SKM-1 treated with dmso at 0.1 percent for 144 hours (cell line): Measurements from ENCODE around the gene NFKB1.

ENCODE experiments used
- DNase-seq: peaks from one replicate; lab custom pipeline; 2025; ENCODE audit not compliant: unreplicated experiment; lab: John Stamatoyannopoulos, UW

The NFKB1 gene

DNA sequence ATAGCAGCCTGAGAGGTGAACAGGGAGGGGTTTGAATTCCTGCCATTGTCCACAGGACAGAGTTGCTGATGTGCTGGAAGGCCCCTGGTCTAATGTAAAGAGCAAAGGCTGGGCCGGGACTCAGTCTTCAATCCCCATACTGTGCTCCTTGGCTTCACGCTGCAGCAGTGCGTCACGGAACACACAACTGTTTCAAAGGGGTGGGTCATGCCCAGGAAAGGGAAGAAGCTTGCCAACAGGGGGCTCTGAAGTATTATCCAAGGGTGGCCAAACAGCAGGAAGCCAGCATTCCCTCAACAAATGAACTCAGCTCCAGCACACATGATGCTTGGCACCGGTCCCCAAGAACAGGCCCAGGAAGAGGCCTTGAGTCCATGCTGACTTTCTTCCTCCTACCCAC lies 122.5 kb downstream of the NFKB1 start:
- no peak for DNase-seq

DNA sequence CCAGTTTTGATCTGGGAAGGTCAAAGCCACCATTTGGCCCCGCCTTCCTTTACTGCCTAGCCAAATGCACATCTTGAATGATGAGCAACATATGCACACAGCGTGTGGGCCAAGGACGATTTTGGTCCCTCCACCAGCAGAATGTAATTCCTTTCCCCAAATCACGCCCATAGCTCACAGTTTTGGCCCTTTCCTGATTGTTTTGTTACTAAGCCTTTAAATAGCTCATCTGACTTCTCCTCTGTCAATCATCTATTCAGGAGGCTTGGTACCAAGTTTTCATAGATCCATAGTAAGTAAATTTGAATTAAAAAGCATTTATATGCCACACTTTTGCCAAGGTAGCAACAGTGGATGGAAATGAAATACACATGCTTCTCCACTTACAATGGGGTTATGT lies 123.3 kb downstream of the NFKB1 start:
- DNase-seq: no peak

DNA sequence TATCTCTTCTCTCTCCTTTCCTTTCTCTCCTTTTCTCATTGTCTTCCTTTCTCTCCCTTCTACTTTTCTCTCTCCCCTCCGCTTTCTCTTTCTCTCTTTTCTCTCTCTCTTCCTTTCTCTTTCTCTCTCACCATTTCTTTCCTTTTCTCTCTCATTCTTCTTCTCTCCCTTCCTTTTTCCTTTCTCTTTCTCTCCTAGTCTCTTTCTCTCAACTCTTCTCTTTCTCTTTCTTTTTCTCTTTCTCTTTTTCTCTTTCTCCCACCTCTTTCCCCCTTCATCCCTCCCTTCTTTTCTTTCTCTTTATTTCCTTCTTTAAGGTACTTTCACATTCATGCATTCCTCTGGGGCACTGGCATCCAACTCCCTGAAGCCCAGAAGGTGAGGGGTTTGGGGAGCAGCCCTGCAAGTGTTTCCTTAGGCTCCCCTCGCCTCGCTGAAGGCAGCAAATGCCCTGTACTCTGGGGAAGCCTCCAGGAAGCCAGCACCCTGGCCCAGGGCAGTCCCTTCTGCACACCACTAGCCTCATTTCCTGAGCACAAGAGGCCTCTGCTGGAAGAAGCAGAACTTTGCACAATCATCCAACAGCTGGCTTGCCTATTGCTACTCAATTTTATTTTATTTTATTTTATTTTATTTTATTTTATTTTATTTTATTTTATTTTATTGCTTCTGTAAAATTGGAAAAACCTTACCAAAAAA lies 124.2 kb downstream of the NFKB1 start:
- DNase-seq: peak; percentile 74

DNA sequence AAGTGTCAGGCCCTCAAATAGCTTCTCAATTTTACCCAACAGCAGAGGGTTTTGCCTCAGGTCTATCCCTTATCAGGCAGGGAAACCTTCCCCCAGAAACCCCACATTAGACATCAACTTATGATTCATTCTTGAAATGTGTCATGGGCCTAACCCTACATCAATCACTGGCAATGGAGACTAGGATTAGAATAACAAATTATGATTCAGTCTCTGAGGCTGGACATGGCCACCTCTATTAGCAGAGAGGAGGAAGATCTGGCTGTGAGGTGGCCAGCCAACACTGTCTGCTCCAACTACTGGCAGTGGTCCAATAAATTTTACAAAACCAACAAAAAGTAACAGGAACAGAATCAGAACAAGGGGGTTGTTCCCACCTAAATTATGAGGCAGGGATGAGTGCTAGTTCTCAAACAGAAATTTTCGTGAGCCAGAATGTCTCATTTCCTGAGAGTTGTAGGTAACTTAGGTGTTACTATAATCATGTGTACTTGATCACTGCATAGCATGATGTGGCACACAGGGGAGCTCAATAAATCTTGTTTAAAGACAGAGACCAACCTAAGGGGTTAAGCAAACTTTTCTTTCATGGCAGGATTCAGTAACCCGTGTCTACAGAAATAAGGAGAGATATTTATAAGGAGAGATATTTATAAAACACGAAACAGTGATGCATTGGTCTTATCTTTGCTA lies 126.8 kb downstream of the NFKB1 start:
- DNase-seq: no peak

DNA sequence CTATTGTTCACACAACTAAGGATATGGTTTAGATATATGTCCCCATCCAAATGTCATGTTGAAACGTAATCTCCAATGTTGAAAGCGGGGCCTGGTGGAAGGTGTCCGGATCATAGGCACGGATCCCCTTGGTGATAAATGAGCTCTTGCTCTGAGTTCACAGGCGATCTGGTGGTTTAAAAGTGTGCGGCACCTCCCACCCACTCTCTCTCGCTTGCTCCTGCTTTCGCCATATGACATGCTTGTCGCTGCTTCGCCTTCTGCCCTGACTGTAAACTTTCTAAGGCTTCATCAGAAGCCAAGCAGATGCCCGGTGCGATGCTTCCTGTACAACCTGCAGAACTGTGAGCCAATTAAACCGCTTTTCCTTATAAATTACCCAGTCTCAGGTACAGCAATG lies 128.5 kb downstream of the NFKB1 start:
- DNase-seq: no peak

DNA sequence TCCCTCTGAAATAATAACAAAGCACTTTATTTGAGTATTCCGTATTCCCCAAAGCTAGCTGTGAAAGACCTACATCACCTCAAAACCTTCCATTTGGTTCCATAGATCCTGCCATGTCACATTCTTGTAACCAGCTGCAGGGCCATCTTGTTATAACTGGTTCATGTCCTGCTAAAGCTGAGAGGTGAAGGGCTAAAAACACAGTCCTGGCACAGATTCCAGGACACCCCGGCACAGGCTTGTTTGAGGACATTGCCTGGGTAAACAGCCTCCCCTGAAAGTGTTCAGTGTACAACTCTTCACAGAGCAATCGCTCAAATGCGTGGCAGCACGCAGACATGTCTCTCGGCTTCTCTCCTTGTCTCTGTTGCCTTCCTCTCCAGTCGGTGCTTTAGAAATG lies 130.5 kb downstream of the NFKB1 start:
- no peak for DNase-seq

DNA sequence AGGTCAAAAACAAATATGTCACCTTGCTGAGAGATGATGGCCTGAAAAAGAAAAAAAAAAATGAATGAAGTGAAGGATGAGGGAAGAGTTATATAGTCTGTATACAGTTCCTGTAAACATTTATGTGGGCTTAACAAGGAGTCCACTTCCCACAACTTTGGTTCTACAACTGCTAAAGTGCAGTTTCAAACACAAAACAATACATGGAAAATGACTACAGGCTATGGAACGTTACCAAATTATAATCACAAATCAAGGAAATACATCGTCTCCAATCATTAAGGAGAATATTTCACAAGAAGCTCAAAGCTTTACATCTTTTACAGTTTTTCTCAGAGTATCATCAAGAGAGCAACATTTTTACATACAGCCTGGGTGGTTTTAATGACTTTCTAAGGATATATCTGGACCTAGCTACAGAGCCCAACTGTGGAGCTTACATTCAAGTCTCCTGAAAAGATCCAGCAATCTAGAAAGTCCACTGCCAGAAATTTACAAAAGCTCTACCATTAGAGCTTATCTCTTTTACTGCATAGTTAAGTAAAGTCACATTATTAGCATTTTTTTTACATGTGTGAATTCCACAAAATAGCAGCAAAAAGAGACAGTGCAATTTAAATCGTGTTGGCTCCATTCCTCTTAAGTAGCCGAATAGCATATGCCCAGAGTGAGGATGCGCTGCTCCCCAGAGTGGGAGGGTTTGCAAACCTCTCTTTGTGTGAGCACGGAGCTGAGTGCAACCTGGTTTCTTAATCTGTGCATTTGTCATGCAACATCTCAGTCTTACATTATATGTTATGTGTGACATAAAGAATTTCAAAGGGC lies 131.3 kb downstream of the NFKB1 start:
- DNase-seq: no peak

DNA sequence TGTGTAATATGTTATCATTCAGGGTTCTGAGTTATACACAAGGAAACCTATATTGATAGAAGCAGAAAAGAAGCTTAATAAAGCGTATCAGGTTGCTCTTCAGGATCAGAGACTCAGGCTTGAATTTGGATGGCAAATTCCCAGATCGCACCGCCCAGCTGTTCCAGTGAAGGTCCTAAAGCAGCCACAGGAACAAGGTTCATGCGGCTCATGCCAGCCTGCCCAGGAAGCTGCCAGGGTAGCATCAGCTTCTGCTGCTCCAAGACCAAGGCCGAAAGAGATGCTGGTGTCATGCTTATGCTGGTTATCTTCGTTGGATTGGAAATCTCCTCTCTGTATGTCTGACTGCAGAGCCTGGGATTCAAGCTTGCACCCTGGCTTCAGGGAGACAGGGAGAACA lies 131.9 kb downstream of the NFKB1 start:
- no peak for DNase-seq

DNA sequence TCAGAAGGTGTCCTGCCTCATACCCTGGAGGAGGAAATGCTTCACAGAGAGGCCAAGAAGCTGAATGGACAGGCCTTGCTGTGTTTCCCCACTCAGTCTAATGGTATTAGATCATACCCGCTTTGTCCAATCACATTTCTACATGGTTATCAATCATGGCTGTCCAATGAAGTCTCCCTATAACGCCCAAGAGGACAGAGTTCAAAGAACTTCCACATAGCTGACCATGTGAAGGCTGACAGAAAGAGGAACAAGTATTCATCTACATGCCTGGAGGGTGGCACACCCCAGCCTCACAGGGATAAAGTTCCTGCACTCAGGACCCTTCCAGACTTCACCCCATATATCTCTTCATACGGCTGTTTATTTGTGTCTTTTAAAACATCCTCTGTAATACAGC lies 136.2 kb downstream of the NFKB1 start:
- no peak for DNase-seq

DNA sequence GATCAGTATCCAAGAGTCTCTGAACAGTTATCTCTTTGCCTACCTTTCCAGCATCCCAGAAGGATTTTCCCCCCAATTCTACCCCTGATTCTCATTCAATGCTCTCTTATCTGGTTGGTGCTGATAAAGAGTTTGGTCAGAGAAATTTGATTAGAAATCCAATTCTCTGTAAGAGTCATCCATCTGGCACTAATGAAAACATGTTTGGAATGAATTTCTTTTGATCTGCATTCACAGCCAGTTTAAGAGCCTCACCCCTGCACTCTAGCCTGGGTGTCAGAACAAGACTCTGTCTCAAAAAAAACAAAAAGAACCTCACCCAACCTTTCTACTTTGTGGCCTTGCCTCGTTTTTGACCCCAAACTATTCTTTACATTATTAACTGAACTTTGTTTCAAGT lies 137.5 kb downstream of the NFKB1 start:
- DNase-seq: no peak

DNA sequence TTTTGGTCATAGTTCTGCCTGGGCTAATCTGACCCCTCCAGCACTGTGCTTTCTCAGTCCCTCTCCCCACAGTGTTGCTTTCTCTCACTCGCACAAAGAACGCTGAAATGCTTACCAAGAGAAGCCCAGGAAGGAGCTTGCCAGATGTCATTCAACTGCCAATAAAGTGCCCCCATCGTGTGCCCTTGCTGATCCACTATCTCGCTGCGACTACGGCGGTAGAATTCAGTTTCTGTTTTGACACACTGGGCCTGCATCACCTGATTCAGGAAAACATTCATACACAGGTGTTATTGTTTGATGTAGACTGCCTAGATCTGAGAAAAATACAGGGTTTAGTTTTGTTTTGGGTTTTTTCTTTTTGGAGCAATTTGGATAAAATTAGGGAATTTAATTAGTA lies 138.4 kb downstream of the NFKB1 start:
- no peak for DNase-seq

DNA sequence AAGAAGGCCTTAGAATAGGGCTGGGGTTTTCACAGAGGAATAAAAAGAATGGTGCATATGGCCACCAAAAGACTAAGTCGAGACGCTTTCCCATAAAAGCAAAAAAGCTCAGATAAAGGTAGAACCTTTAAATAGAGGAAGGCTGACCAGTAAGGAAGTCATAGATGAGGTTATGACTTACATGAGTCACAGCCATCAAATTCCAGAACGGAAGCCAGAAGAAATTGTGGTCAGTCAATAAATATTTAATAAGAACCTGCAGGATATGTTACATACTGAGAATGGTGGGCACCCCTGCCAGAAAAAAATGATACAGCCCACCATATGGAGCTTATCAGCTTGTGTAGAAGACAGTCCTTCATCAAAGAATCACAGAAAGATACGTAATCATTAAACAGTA lies 139.5 kb downstream of the NFKB1 start:
- DNase-seq: no peak

DNA sequence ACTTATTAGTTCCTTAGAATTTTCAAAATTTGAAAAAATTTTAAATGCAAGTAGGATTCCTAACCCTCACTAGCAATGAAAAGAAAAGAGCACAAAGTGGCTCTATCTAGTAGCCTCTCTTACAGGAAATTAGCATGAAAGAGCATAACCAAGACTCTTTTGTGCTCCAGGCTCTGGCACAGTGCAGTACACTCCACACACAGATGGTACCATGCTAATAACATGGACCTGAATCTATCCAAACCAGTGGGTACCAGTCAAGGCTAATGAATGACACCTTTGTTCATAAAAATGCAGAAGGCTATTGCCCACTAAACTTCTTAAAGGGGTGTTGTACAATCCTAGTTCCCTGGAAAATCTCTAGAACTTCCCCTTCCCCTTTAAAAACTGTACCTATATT lies 140.6 kb downstream of the NFKB1 start:
- DNase-seq: no peak

DNA sequence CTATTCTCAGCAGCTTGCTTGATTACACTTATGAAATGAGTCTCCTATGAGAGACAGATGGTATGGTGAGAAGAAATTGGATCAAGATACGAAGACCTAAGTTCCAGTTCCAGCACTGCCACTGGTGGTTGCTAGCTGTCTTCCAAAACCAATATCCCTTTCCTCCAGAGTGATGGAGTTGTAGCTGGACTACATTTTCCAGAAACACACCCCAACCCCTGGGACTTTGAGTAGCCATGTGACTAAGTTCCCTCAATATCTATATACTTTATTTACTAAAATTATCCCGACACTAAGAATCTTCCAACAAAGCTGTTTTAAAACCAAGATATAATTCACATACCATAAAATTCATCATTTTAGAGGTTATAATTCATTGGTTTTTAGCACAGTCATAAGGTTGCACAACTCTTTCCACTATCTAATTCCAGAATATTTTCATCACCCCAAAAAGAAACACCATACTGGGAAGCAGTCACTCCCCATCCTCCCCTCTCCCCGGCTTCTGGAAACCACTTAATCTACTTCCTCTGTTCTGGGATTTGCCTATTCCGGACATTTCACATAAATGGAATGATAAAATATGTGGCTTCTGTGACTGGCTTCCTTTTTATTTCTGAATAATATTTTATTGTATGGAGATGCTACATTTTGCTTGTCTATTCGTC lies 141.6 kb downstream of the NFKB1 start:
- no peak for DNase-seq

DNA sequence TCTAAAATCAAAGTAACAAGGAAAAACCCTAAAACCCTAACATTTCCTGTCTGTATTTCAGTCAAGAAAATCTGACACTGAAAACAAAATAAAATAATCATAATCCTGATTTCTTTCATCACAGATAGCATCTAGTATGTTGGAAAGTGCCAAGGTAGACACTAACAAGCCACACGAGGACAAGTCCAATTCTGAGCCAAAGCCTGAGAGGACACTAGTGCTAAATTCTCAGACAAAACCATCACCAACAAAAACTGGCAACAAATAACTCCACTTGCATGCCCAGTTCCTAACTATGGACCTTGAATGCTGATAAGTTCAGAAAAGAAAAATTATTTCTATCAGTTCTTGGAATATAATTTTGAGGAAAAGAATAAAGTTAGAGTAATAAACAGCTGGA lies 146.0 kb downstream of the NFKB1 start:
- DNase-seq: no peak

DNA sequence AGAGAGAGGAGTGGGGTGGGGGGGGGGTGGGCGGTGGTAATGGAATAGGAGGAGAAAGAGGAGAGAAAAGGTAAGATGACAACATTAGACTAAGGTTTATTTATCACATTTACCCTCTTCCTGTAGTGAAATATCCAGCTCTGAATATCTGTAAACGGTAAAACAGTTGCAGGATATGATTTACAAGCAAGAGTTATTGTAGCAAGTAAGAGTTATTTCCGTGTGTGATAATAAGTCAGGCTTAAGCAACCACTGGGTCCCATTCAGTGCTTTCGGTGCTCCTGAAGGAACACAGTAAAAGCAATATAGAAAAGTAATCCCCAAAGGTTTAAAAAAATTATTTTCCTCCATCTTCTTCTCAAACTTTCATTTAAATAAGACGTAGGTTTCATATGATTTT lies 156.0 kb downstream of the NFKB1 start:
- DNase-seq: no peak

DNA sequence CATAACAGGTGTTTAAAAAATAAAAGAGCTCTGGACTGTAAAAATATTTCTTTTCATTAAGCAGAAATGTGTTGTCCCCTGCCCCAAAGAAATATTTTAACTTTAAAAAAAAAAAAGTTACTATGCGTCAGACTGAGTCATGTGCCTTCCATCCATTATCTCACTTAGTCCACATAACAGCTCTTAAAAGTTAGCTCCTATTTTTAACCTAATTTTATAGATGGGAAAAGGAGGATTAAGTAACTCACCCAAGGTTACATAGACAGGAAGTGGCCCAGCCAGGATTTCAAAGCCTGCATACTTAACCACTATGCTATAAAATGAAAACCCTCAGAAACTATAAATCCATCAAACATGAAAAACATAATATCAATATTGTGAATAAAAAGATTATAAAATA lies 161.9 kb downstream of the NFKB1 start:
- no peak for DNase-seq

DNA sequence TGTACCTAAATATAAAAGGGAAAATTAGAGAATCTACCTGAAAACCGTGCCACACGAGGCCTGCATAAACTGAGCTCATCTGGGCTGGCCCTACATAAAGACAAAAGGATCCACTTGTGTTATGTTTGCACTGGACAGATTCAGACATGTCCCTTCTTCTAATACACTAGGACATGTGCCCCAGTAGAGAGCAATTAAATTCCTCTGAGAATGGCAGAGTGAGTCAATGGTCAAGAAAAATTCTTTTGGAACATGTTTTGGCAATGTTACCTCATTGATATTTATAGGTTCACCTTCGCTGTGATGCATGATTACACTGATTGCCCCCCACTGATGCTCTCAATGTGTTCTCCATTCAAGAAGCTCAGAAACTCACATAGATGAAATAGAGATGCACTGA lies 164.4 kb downstream of the NFKB1 start:
- no peak for DNase-seq
